Stomach (tissue), 9 donors: ENCODE measurements around the gene MREG. TPM values are rescaled to one million over a fixed set of nuclear protein-coding genes. Genes with fewer than 3 reads are reported as not detected.

Source experiments
- DNase-seq, 2 donors: peaks; one replicate each; pipeline versions ENCODE4 v3.0.0 to v3.0.0-alpha.2; 2013 to 2019
- H3K27ac ChIP-seq, 5 donors: fragments of 200-600 bp in 4 of 5; sonication (generic) in 4 of 5; one replicate each; pipeline ENCODE4 v1.5.1; 2013 to 2019; ENCODE audit warnings: mild to moderate bottlenecking in 1 of 5, moderate library complexity in 1 of 5
- H3K27me3 ChIP-seq, 3 donors: fragments of 200-600 bp; sonication (generic); one replicate each; pipeline ENCODE4 v1.5.1; 2017 to 2019; ENCODE audit warnings: mixed run types in 1 of 3
- H3K36me3 ChIP-seq, 4 donors: fragments of 200-600 bp; sonication (generic); 1 replicate in 3 of 4; 2 replicates in 1 of 4; pipeline ENCODE4 v1.5.1; 2016 to 2019
- H3K4me1 ChIP-seq, 4 donors: fragments of 200-600 bp; sonication (generic); one replicate each; pipeline ENCODE4 v1.5.1; 2016 to 2019
- H3K4me3 ChIP-seq, 4 donors: fragments of 200-600 bp; sonication (generic) in 3 of 4; one replicate each; pipeline ENCODE4 v1.5.1; 2016 to 2019; ENCODE audit warnings: mild to moderate bottlenecking in 1 of 4
- H3K9me3 ChIP-seq, 4 donors: fragments of 200-600 bp; sonication (generic); one replicate each; pipeline ENCODE4 v1.5.1; 2016 to 2019
- CTCF ChIP-seq, 7 experiments: fragments of 450-650 bp in 4 of 7; fragments of 200-600 bp in 3 of 7; sonication (generic) in 3 of 7; IDR thresholded peaks; one replicate each; pipeline ENCODE4 v1.5.1; 2016 to 2019; ENCODE audit warnings: antibody characterized with exemption in 7 of 7, control low read depth in 2 of 7, mild to moderate bottlenecking in 1 of 7
- EP300 ChIP-seq: sonication (generic); formaldehyde crosslinking; IDR thresholded peaks from one replicate; pipeline ENCODE4 v1.6.1; 2017; ENCODE audit warnings: antibody characterized with exemption
- POLR2A ChIP-seq, 4 donors: fragments of 450-650 bp; IDR thresholded peaks; one replicate each; pipeline ENCODE4 v1.6.1; 2016; ENCODE audit warnings: antibody characterized with exemption in 4 of 4, control low read depth in 2 of 4, mild to moderate bottlenecking in 1 of 4, moderate library complexity in 1 of 4
- POLR2AphosphoS5 ChIP-seq, 3 donors: sonication (generic); formaldehyde crosslinking; IDR thresholded peaks; one replicate each; pipeline ENCODE4 v1.6.1; 2016; ENCODE audit warnings: antibody characterized with exemption in 3 of 3
- WGBS, 5 donors: extraction: QIAGEN DNeasy Blood & Tissue Kit in 3 of 5; methylation state at CpG; one replicate each; pipeline versions ENCODE4 v1.1.5 to v1.1.7; 2013 to 2018; 5-methylcytosine and 5-hydroxymethylcytosine counted together
- intact Hi-C: fragments of 100-400 bp; cut with DNase I; formaldehyde crosslinking; loops from one replicate; pipeline ENCODE4 v1.15.1; 2023; ENCODE audit warnings: low total_unique reads
- polyA plus RNA-seq, 3 donors: library from polyadenylated mRNA; stranded (reverse); fragments of 200-250 nt; gene quantifications; one replicate each; pipeline ENCODE4 v1.2.3, GENCODE V29; 2013
- total RNA-seq, 5 donors: library from RNA; depleted of rRNA; stranded (reverse); fragments of >200 nt; gene quantifications; one replicate each; pipeline versions ENCODE4 v1.1.0 to v1.2.3, GENCODE V29; 2014 to 2016
- donor health status: healthy with polysubstance abuse.
- donor health status: Bipolar disorder and iron deficiency.
- donor health status: healthy.

Gene MREG
- total and polyA plus RNA-seq, 8 donors, result 2.2 to 21.7 (median 4.6) TPM

- DNase-seq, result no peak
- Histone ChIP-seq H3K4me1 (peaks cover 0 to 14% (median 6%) of the 10 kb centered on the region in 4 donors), H3K9me3 (no peaks in the 10 kb centered on the region), H3K27me3 (no peaks in the 10 kb centered on the region), H3K4me3 (no peak overlapping the region), H3K27ac (peak overlapping the region in 3 of 5 donors; percentile 22 to 57 (median 29)), H3K36me3 (no peaks in the 10 kb centered on the region)
- no peak for TF ChIP-seq POLR2AphosphoS5 (IDR thresholded peaks at IDR 0.05)
- TF ChIP-seq EP300, result no peak
- TF ChIP-seq CTCF (IDR thresholded peaks at IDR 0.05), result no peak
- intact Hi-C loops, result no loop called here
- WGBS, 5 donors, result 37 to 54% (median 49%) methylated on average over 3 of the region's 3 CpGs
Measured at GRCh38 chr2:215917953-215918620, 95.3 kb downstream of the MREG start.

GRCh38 chr2:215915441-215915840 lies 97.9 kb downstream of the MREG start:
- no peak overlapping the region for H3K27ac ChIP-seq
- H3K4me3 ChIP-seq, result no peak overlapping the region
- H3K27me3 ChIP-seq, result no peaks in the 10 kb centered on the region
- no peak for DNase-seq
- H3K9me3 ChIP-seq, result no peaks in the 10 kb centered on the region
- intact Hi-C loops, result no loop called here
- H3K4me1 ChIP-seq, result peaks cover 0 to 14% (median 4%) of the 10 kb centered on the region in 4 donors
- WGBS, 5 donors, result 80 to 87% (median 85%) methylated on average over 5 of the region's 5 CpGs
- H3K36me3 ChIP-seq, result no peaks in the 10 kb centered on the region
- TF ChIP-seq POLR2A (IDR thresholded peaks at IDR 0.05) (no peak), CTCF (IDR thresholded peaks at IDR 0.05) (no peak), EP300 (no peak), POLR2AphosphoS5 (IDR thresholded peaks at IDR 0.05) (no peak)

- H3K27me3 ChIP-seq, result no peaks in the 10 kb centered on the region
- no peak overlapping the region for H3K27ac ChIP-seq
- H3K4me3 ChIP-seq, result no peak overlapping the region
- no peaks in the 10 kb centered on the region for H3K9me3 ChIP-seq
- DNase-seq, result no peak
- peaks cover 0 to 11% (median under 1%) of the 10 kb centered on the region in 4 donors for H3K4me1 ChIP-seq
- intact Hi-C loops, result no loop called here
- TF ChIP-seq POLR2AphosphoS5 (IDR thresholded peaks at IDR 0.05) (no peak), POLR2A (IDR thresholded peaks at IDR 0.05) (no peak), EP300 (no peak), CTCF (IDR thresholded peaks at IDR 0.05) (no peak)
- no peaks in the 10 kb centered on the region for H3K36me3 ChIP-seq
- 87 to 98% (median 91%) methylated on average over 4 of the region's 4 CpGs for WGBS, 5 donors
Measured at GRCh38 chr2:215914777-215915165, 98.6 kb downstream of the MREG start.

- intact Hi-C loops, result no loop called here
- Histone ChIP-seq H3K4me3 (no peak overlapping the region), H3K36me3 (no peaks in the 10 kb centered on the region), H3K27me3 (no peaks in the 10 kb centered on the region), H3K9me3 (no peaks in the 10 kb centered on the region), H3K4me1 (peaks cover 0 to 5% (median 0%) of the 10 kb centered on the region in 4 donors), H3K27ac (no peak overlapping the region)
- DNase-seq, result no peak
- TF ChIP-seq EP300, result no peak
- TF ChIP-seq POLR2AphosphoS5 (IDR thresholded peaks at IDR 0.05), result no peak
- TF ChIP-seq CTCF (IDR thresholded peaks at IDR 0.05), result no peak
- no peak for TF ChIP-seq POLR2A (IDR thresholded peaks at IDR 0.05)
- 86 to 94% (median 92%) methylated on average over 3 of the region's 3 CpGs for WGBS, 5 donors
Measured at GRCh38 chr2:215914054-215914776, 99.1 kb downstream of the MREG start.
